Heart left ventricle (tissue), 16 donors: ENCODE results near the gene GUCA2B. TPM values are rescaled to one million over a fixed set of nuclear protein-coding genes. Genes with fewer than 3 reads are reported as not detected.
A peak's percentile ranks its signal among the peaks of the same experiment; 100 is the strongest.

Source experiments
- ATAC-seq, 4 donors: fragments of 200-7000 bp; cut with Tn5 transposase; one replicate each; pipeline ENCODE4 v1.9.1; 2020 to 2022; ENCODE audit warnings: moderate library complexity in 4 of 4, mild to moderate bottlenecking in 3 of 4, moderate number of reproducible peaks in 1 of 4
- DNase-seq, 5 donors: peaks; one replicate each; pipeline ENCODE4 v3.0.0-alpha.2; 2020
- H3K27ac ChIP-seq, 12 donors: fragments of 200-600 bp; sonication (generic) in 4 of 12; one replicate each; pipeline versions ENCODE4 v1.5.0 to v1.8.0; 2016 to 2022; ENCODE audit warnings: mild to moderate bottlenecking in 2 of 12
- H3K27me3 ChIP-seq, 9 donors: fragments of 200-600 bp; sonication (generic) in 2 of 9; one replicate each; pipeline versions ENCODE4 v1.5.1 to v1.8.0; 2016 to 2022; ENCODE audit warnings: mild to moderate bottlenecking in 3 of 9
- H3K36me3 ChIP-seq, 9 donors: fragments of 200-600 bp; sonication (generic) in 2 of 9; one replicate each; pipeline versions ENCODE4 v1.5.0 to v1.8.0; 2018 to 2022; ENCODE audit warnings: mild to moderate bottlenecking in 2 of 9
- H3K4me1 ChIP-seq, 12 donors: fragments of 200-600 bp; sonication (generic) in 4 of 12; one replicate each; pipeline versions ENCODE4 v1.5.0 to v1.8.0; 2016 to 2022; ENCODE audit warnings: mild to moderate bottlenecking in 3 of 12
- H3K4me3 ChIP-seq, 12 donors: fragments of 200-600 bp; sonication (generic) in 4 of 12; one replicate each; pipeline versions ENCODE4 v1.5.0 to v1.8.0; 2017 to 2022; ENCODE audit warnings: mild to moderate bottlenecking in 9 of 12, moderate library complexity in 4 of 12
- H3K9me3 ChIP-seq, 12 donors: fragments of 200-600 bp; sonication (generic) in 4 of 12; one replicate each; pipeline versions ENCODE4 v1.5.0 to v1.8.0; 2016 to 2022; ENCODE audit warnings: mild to moderate bottlenecking in 1 of 12
- CTCF ChIP-seq, 12 donors: fragments of 200-600 bp; sonication (generic) in 4 of 12; IDR thresholded peaks; one replicate each; pipeline versions ENCODE4 v1.5.0 to v1.8.0; 2018 to 2022; ENCODE audit warnings: antibody characterized with exemption in 12 of 12, mild to moderate bottlenecking in 5 of 12
- POLR2A ChIP-seq, 2 donors: fragments of 450-650 bp; IDR thresholded peaks; one replicate each; pipeline ENCODE4 v1.6.1; 2017; ENCODE audit warnings: antibody characterized with exemption in 2 of 2, mild to moderate bottlenecking in 2 of 2, moderate library complexity in 2 of 2
- WGBS, 4 donors: extraction: QIAGEN DNeasy Blood & Tissue Kit in 2 of 4; methylation state at CpG; one replicate each; pipeline versions ENCODE4 v1.1.5 to v1.1.7; 2013 to 2018; 5-methylcytosine and 5-hydroxymethylcytosine counted together
- intact Hi-C, 10 donors: fragments of 100-400 bp; cut with DNase I; formaldehyde crosslinking; loops; one replicate each; pipeline versions ENCODE4 v1.11.1 to v1.14.2; 2022
- long read RNA-seq, 3 donors: library from polyadenylated mRNA; unstranded; transcript quantifications; one replicate each; pipeline ENCODE4 v2.0.0, GENCODE V29; 2020 to 2021
- polyA plus RNA-seq, 2 donors: library from polyadenylated mRNA; stranded (reverse); fragments of 200-250 nt; gene quantifications; one replicate each; pipeline ENCODE4 v1.2.3, GENCODE V29; 2013
- total RNA-seq, 9 donors: library from RNA; depleted of rRNA in 2 of 9; stranded (reverse); fragments of >200 nt in 2 of 9; fragmentation: NEBNext Ultra II Directional in 3 of 9; extraction: Animal tissue kit (Norgen Biotek cat#: 25700) in 3 of 9; gene quantifications; one replicate each; pipeline versions ENCODE4 v1.1.0 to v1.2.4, GENCODE V29; 2016 to 2023
- donor health status: ischemic (EF 13 %, LVEDD 7.1; RV severe dilation, severe dysfunction).
- donor health status: healthy with polysubstance abuse.
- donor health status: DM: no; HTN: yes; CAD: no.
- donor health status: DM: no; HTN: no; CAD: no.
- donor health status: ischemic (EF 25% LVEDD 6.9; RV normal size, moderate dysfunction).
- donor health status: ischemic (EF 25% LVEDD 5.7; RV mildly dilated, moderate dysfunction).
- donor health status: healthy.
- donor health status: DM: yes; HTN: yes; CAD: no.
- donor health status: ischemic (EF 35%, LVEDD 5.7; RV mildly dilated, moderate dysfunction).
- donor health status: nonischemic (EF 11% LVEDD 7.7; RV severe dilation, severe dysfunction).
- donor health status: DM: yes; HTN: yes; CAD: no.
- donor health status: PGD.
- donor health status: ischemic (EF 29% LVEDD 5.4; RV normal size, mild dysfunction).
- donor health status: nonischemic (EF 23%, LVEDD 6.1; RV moderate dilation, normal function).

GUCA2B gene
- total RNA-seq (not detected), polyA plus RNA-seq (not detected)
- long read RNA-seq, donor 1 = 0 reads
- long read RNA-seq, donor 2 = 0 reads
- long read RNA-seq, donor 3 = 0 reads

- ATAC-seq (no peak), DNase-seq (peak in 1 of 5 donors; percentile 24)
- TF ChIP-seq CTCF (IDR thresholded peaks at IDR 0.05) (no peak), POLR2A (IDR thresholded peaks at IDR 0.05) (no peak)
- intact Hi-C loops = no loop called here
- Histone ChIP-seq H3K27me3 (no peaks in the 10 kb centered on the region), H3K36me3 (no peaks in the 10 kb centered on the region), H3K27ac (peak within 1 kb of the TSS in 5 of 12 donors; percentile 9 to 34 (median 18)), H3K4me3 (no peak within 1 kb of the TSS), H3K9me3 (no peaks in the 10 kb centered on the region), H3K4me1 (peaks cover 0 to 11% (median 0%) of the 10 kb centered on the region in 12 donors)
- 82 to 88% (median 86%) methylated on average over 6 to 12 of the region's 12 CpGs for WGBS, 4 donors
These were observed at the start of gene GUCA2B for GRCh38 chr1:42152907-42153600. Gene GUCA2B, plus strand, starts transcription at chr1:42153410. Its CDS starts 41 bp downstream, at chr1:42153451.

GRCh38 chr1:42105025-42105424, 48.2 kb upstream of the GUCA2B start:
- WGBS, 4 donors = 76 to 95% (median 94%) methylated on average over 1 of the region's 1 CpG
- DNase-seq (no peak), ATAC-seq (no peak)
- H3K9me3 ChIP-seq = peaks cover 0 to 9% (median 0%) of the 10 kb centered on the region in 12 donors
- H3K27ac ChIP-seq = no peak overlapping the region
- H3K27me3 ChIP-seq = no peaks in the 10 kb centered on the region
- intact Hi-C loops = no loop called here
- no peaks in the 10 kb centered on the region for H3K36me3 ChIP-seq
- H3K4me1 ChIP-seq = no peaks in the 10 kb centered on the region
- TF ChIP-seq CTCF (IDR thresholded peaks at IDR 0.05) (no peak), POLR2A (IDR thresholded peaks at IDR 0.05) (no peak)
- H3K4me3 ChIP-seq = no peak overlapping the region

- Histone ChIP-seq H3K9me3 (no peaks in the 10 kb centered on the region), H3K27me3 (no peaks in the 10 kb centered on the region), H3K4me3 (no peak overlapping the region), H3K36me3 (no peaks in the 10 kb centered on the region), H3K27ac (no peak overlapping the region), H3K4me1 (no peaks in the 10 kb centered on the region)
- 73 to 87% (median 86%) methylated on average over 7 of the region's 7 CpGs for WGBS, 4 donors
- TF ChIP-seq POLR2A (IDR thresholded peaks at IDR 0.05) = no peak
- TF ChIP-seq CTCF (IDR thresholded peaks at IDR 0.05) = no peak
- ATAC-seq (no peak), DNase-seq (no peak)
- intact Hi-C loops = no loop called here
These were observed 44.9 kb upstream of the GUCA2B start for GRCh38 chr1:42108309-42108708.

- Histone ChIP-seq H3K36me3 (no peaks in the 10 kb centered on the region), H3K27ac (no peak overlapping the region), H3K4me1 (no peaks in the 10 kb centered on the region), H3K27me3 (no peaks in the 10 kb centered on the region), H3K9me3 (no peaks in the 10 kb centered on the region), H3K4me3 (no peak overlapping the region)
- TF ChIP-seq CTCF (IDR thresholded peaks at IDR 0.05) (no peak), POLR2A (IDR thresholded peaks at IDR 0.05) (no peak)
- no peak for ATAC-seq
- WGBS, 4 donors = 76 to 85% (median 83%) methylated on average over 3 of the region's 3 CpGs
- intact Hi-C loops = no loop called here
- no peak for DNase-seq
These were observed 43.6 kb upstream of the GUCA2B start for GRCh38 chr1:42109600-42109999.
